Raji (cell line): ENCODE measurements around the gene NMRK1.
A peak's percentile ranks its signal among the peaks of the same experiment; 100 is the strongest.

Experiments used
- POLR2A ChIP-seq: IDR thresholded peaks from 2 replicates; pipeline ENCODE4 v1.6.1; 2011; ENCODE audit warnings: low read depth, low read length, control low read depth; ENCODE audit not compliant: insufficient read depth

Gene NMRK1

DNA sequence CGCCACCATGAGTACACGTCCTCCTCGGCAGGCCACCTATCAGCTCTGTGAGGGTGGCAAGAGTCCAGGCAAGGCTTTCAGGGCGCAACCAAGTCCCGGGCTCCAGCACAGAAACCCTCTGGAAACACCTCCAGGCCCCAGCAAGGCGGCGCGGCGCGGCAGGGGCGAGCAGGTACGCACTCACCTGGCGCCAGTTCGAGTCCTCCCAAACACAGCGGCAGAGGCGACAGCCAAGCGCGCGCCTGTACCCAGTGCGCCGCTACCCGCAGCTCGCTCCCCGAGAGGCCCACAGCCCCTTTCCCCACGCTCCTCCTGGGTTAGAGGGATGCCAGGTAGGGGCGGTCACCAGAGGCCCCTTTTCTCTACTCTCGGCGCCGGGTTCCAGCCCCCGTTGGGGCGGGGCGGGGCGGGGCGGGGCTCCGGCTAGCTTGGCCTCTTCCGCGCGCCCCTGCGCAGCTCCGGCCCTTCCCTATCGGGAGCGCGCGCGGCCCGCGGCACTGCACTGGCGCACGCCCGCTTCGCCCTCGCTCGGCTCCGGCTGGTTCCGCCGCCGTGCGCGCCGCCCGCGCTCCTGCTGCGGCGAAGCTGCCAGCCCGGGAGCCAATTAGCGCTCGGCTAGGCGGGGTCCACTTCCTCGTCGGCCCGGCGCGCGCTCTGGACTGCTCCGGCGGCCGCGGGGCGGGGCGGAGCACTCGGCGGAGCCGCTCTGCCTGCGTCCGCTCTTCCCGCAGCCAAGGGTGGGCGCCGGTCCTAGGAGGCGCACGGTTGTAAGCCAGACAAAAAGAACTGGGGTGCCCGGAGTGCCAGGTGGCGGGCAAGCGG is at the start of gene NMRK1, which contains the start of gene OSTF1:
Gene NMRK1, minus strand, starts transcription at position 332 of the 822 bp plus-strand sequence. CDS start 5,040 bp downstream, outside the sequence.
Gene OSTF1, plus strand, starts transcription at position 691 of the 822 bp plus-strand sequence. CDS start 179 bp downstream, outside the sequence.
- peak; percentile 69 for TF ChIP-seq POLR2A

- TF ChIP-seq POLR2A, result no peak
Observed at GRCh38 chr9:75134495-75134894, 46.5 kb upstream of the NMRK1 start.

GRCh38 chr9:75133396-75133795 is 45.4 kb upstream of the NMRK1 start:
- TF ChIP-seq POLR2A, result no peak

DNA sequence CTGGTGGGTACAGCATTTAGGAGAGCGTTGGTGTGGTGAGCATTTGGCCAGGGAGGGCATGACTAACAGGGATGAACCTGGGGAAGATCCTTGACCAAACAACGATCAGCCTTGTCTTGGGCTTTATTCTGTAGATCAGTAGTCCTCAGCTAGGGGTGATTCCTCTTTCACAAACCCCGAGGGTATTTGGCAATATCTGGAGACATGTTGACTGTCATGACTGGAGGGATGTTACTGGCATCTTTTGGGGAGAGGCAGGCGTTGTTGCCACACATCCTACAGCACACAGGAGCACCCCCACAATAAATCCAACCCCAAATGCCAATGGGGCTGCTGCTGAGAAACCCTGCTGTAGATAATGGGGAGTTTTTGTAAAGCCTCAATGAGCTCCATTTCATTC is 44.3 kb upstream of the NMRK1 start:
- TF ChIP-seq POLR2A, result no peak

GRCh38 chr9:75131700-75132099 is 43.7 kb upstream of the NMRK1 start:
- no peak for TF ChIP-seq POLR2A

- TF ChIP-seq POLR2A, result no peak
Observed at GRCh38 chr9:75130621-75131230, 42.8 kb upstream of the NMRK1 start.

DNA sequence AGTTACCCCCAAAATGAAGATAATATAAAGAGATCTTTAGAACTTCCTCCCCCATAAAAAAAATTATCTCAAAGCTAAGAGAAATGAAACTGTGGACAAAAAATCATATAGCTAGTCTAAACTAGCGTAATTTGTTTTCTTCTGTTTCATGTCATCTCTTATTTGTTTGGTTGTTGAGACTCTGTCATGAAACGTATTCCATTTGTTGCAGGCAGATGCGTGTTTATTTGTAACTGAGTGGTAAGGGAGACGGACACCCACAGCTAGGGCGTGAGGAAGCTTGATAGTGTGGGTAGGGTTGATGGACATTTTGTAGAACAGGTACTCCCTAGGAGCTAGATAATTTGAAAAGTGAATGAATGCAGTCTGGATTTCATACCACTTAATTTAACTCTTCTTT is 42.2 kb upstream of the NMRK1 start:
- no peak for TF ChIP-seq POLR2A

- TF ChIP-seq POLR2A, result no peak
Observed at GRCh38 chr9:75128535-75128934, 40.6 kb upstream of the NMRK1 start.

DNA sequence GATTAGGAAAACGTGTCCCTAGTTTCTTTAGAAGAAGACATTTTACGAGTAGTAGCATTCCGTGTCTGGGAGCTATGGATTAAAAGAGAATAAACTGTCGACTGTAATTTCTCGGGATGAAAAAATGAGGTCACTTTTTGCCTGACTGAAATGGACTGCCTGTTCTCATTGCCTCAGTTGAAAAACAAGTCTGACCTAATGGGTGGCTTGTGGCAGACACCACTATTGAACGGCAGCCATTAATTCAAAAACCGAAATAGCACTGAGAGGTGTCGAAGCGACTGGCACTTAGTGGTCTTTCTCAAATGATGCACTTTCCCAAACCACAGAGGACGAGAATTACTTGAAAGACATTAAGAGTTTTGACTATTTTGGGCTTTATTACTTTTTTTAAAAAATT is 35.7 kb upstream of the NMRK1 start:
- TF ChIP-seq POLR2A, result no peak

DNA sequence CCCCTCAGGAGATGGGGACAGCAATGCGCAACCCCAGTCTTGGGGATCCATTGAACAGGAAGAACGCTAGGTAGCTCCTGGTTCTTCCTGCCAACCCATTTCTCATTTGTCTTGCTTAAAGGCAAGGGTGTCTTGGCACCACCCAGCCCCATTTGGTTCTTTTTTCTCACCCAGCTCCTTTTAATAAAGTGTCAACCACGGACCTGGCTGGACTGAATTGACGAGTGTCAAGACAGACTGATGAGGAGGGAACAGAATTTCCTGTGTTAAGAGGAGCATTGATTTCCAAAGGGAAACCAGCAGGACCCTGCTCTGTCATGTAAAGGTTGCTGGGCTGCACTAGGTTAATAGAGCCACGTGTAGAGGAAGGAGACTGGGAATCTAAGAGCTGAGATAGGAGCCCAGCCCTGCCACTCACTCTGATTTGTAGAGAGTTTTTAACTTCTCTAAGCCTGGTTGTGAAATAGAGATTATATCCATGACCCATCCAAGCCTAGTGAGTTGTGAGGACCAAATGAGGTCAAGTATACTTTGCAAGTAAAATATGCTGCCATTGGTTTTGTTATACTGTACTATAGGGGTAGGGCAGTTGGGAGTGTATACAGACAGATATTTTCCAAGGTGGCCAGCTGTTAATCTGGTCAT is 34.1 kb upstream of the NMRK1 start:
- no peak for TF ChIP-seq POLR2A

DNA sequence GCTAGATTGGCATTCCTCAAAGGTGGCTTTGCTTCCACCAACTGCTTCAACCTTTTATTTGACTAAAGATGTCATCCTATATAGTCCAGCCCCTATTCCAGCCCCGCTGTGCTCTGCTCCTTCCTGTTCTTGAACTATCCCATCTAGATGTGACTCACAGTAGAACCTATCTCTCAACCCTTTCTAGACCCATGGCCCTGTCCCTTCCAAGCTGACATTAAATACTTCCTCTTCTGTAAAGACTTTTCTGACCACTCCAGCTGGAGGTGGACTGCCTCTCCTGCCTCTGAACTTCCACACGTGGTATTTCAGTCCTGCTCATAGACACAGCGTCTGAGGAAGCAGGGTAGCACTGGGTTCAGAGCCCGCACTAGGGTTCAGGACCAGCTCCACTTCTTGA is 32.7 kb upstream of the NMRK1 start:
- TF ChIP-seq POLR2A, result no peak

- no peak for TF ChIP-seq POLR2A
Observed at GRCh38 chr9:75117564-75117963, 29.6 kb upstream of the NMRK1 start.

- TF ChIP-seq POLR2A, result no peak
Observed at GRCh38 chr9:75116306-75116705, 28.4 kb upstream of the NMRK1 start.

- TF ChIP-seq POLR2A, result no peak
Observed at GRCh38 chr9:75112789-75113188, 24.8 kb upstream of the NMRK1 start.

DNA sequence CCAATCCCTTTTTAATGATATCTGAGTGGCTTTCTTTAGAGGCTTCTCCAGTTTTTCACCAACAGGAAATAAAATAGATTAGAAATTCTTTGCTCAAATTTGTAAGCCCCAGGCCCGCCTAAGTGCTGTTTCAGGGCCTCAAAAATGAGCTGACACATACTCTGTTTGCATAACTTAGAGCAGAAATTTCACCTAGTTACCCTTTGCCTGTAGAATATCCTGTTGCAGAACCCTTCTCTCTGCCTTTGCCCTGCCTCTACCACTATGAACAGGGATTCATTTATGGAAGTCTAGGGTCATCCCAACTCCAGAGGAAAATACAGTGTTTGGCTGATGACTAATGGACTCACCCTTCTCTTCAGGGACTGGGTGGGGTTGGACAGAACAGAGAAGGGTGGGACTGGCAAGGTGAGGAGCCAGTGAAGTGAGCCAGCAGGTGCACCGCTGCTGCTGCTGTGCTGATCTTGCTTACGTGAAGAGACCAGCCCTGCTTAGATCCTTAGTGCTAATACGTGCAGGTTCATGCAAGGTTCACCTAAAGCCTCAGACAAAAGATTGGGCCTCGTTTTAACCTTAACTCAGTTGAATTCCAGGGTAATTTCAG is 23.2 kb upstream of the NMRK1 start:
- TF ChIP-seq POLR2A, result no peak
